H9 (cell line): ENCODE data around the gene PRPF18. TPM values are rescaled to one million over a fixed set of nuclear protein-coding genes. Genes with fewer than 3 reads are reported as not detected.

Experiments
- DNase-seq: peaks from one replicate; pipeline ENCODE4 v3.0.0-alpha.2; 2017
- H2AFZ ChIP-seq: one replicate; pipeline ENCODE4 v1.6.1; 2013; ENCODE audit warnings: mild to moderate bottlenecking, low read length, control low read depth, moderate library complexity
- H2AK5ac ChIP-seq: 2 replicates; pipeline ENCODE4 v1.6.1; 2013; ENCODE audit warnings: low read length, control low read depth, mixed read lengths; ENCODE audit not compliant: insufficient read length
- H2BK120ac ChIP-seq: one replicate; pipeline ENCODE4 v1.6.1; 2013; ENCODE audit warnings: low read depth, mild to moderate bottlenecking, low read length, control low read depth, inconsistent platforms; ENCODE audit not compliant: poor library complexity, severe bottlenecking
- H2BK12ac ChIP-seq: 2 replicates; pipeline ENCODE4 v1.6.1; 2013; ENCODE audit warnings: low read length, control low read depth, mixed read lengths, low read depth; ENCODE audit not compliant: insufficient read length
- H2BK15ac ChIP-seq: 2 replicates; pipeline ENCODE4 v1.6.1; 2013; ENCODE audit warnings: low read depth, low read length, control low read depth
- H2BK20ac ChIP-seq: one replicate; pipeline ENCODE4 v1.6.1; 2013; ENCODE audit warnings: low read depth, mild to moderate bottlenecking, low read length, control low read depth, inconsistent platforms; ENCODE audit not compliant: poor library complexity, severe bottlenecking
- H2BK5ac ChIP-seq: 2 replicates; pipeline ENCODE4 v1.6.1; 2013; ENCODE audit warnings: low read length, control low read depth, mixed read lengths; ENCODE audit not compliant: insufficient read length
- H3K14ac ChIP-seq: 2 replicates; pipeline ENCODE4 v1.6.1; 2013; ENCODE audit warnings: low read length, control low read depth; ENCODE audit not compliant: insufficient read depth
- H3K18ac ChIP-seq: 2 replicates; pipeline ENCODE4 v1.6.1; 2013; ENCODE audit warnings: low read depth, mild to moderate bottlenecking, mixed read lengths, low read length, control low read depth; ENCODE audit not compliant: insufficient read length
- H3K23ac ChIP-seq: 2 replicates; pipeline ENCODE4 v1.6.1; 2013; ENCODE audit warnings: low read length, control low read depth, mixed read lengths, low read depth; ENCODE audit not compliant: insufficient read length
- H3K23me2 ChIP-seq: 2 replicates; pipeline ENCODE4 v1.6.1; 2013; ENCODE audit warnings: low read depth, mild to moderate bottlenecking, mixed read lengths, low read length, control low read depth; ENCODE audit not compliant: insufficient read length, poor library complexity, severe bottlenecking
- H3K27ac ChIP-seq: 2 replicates; pipeline ENCODE4 v1.5.1; 2013; ENCODE audit warnings: low read length, control low read depth, mixed read lengths, low read depth; ENCODE audit not compliant: insufficient read length
- H3K27me3 ChIP-seq: 2 replicates; pipeline ENCODE4 v1.6.1; 2013; ENCODE audit warnings: low read length, control low read depth, inconsistent platforms; ENCODE audit not compliant: insufficient read depth
- H3K4ac ChIP-seq: 2 replicates; pipeline ENCODE4 v1.6.1; 2013; ENCODE audit warnings: low read depth, mild to moderate bottlenecking, control low read depth, inconsistent platforms, low read length, moderate library complexity
- H3K4me1 ChIP-seq: 2 replicates; pipeline ENCODE4 v1.6.1; 2013; ENCODE audit warnings: low read length, control low read depth, inconsistent platforms; ENCODE audit not compliant: insufficient read depth
- H3K4me2 ChIP-seq: 2 replicates; pipeline ENCODE4 v1.6.1; 2013; ENCODE audit warnings: low read length, control low read depth, mixed read lengths; ENCODE audit not compliant: insufficient read length, insufficient read depth
- H3K56ac ChIP-seq: 2 replicates; pipeline ENCODE4 v1.6.1; 2013; ENCODE audit warnings: low read depth, mild to moderate bottlenecking, mixed read lengths, low read length, control low read depth; ENCODE audit not compliant: insufficient read length
- H3K79me1 ChIP-seq: 2 replicates; pipeline ENCODE4 v1.6.1; 2013; ENCODE audit warnings: low read depth, mild to moderate bottlenecking, moderate library complexity, low read length, control low read depth, inconsistent platforms; ENCODE audit not compliant: insufficient read depth, poor library complexity, severe bottlenecking
- H3K79me2 ChIP-seq: 2 replicates; pipeline ENCODE4 v1.6.1; 2013; ENCODE audit warnings: low read length, control low read depth, inconsistent platforms; ENCODE audit not compliant: insufficient read depth
- H3K9ac ChIP-seq: 2 replicates; pipeline ENCODE4 v1.6.1; 2013; ENCODE audit warnings: low read length, control low read depth, mixed read lengths; ENCODE audit not compliant: insufficient read length; ENCODE audit errors: extremely low read depth
- H3K9me3 ChIP-seq: one replicate; pipeline ENCODE4 v1.6.1; 2013; ENCODE audit warnings: low read depth, low read length, inconsistent platforms; ENCODE audit not compliant: control insufficient read depth
- H3T11ph ChIP-seq: one replicate; pipeline ENCODE4 v1.6.1; 2013; ENCODE audit warnings: mild to moderate bottlenecking, low read length, control low read depth, inconsistent platforms
- H4K20me1 ChIP-seq: one replicate; pipeline ENCODE4 v1.6.1; 2013; ENCODE audit not compliant: control insufficient read depth, insufficient read length, insufficient read depth
- H4K5ac ChIP-seq: 2 replicates; pipeline ENCODE4 v1.6.1; 2013; ENCODE audit warnings: low read depth, mild to moderate bottlenecking, mixed read lengths, low read length, control low read depth; ENCODE audit not compliant: insufficient read length
- H4K8ac ChIP-seq: replicated peaks from 2 replicates; pipeline ENCODE4 v1.6.1; 2013; ENCODE audit warnings: low read length, control low read depth, mixed read lengths, low read depth; ENCODE audit not compliant: insufficient read length
- H4K91ac ChIP-seq: 2 replicates; pipeline ENCODE4 v1.6.1; 2013; ENCODE audit warnings: low read depth, mild to moderate bottlenecking, moderate library complexity, mixed read lengths, low read length, control low read depth; ENCODE audit not compliant: insufficient read length
- H3K27ac Mint-ChIP-seq, 3 experiments: 2 replicates in 2 of 3; 3 replicates in 1 of 3; pipeline ENCODE4 v1.8.0; 2020 to 2021; ENCODE audit warnings: mixed read lengths in 3 of 3, mild to moderate bottlenecking in 1 of 3, moderate library complexity in 1 of 3
- H3K27me3 Mint-ChIP-seq: 2 replicates; pipeline ENCODE4 v1.8.0; 2021; ENCODE audit warnings: low read depth, mild to moderate bottlenecking, moderate library complexity, mixed read lengths
- H3K36me3 Mint-ChIP-seq, 3 experiments: 2 replicates in 2 of 3; 3 replicates in 1 of 3; pipeline ENCODE4 v1.8.0; 2020 to 2021; ENCODE audit warnings: low read depth in 3 of 3, mixed read lengths in 3 of 3; ENCODE audit not compliant: insufficient read depth in 1 of 3
- H3K4me1 Mint-ChIP-seq, 2 experiments: 2 replicates each; pipeline ENCODE4 v1.8.0; 2020; ENCODE audit warnings: mixed read lengths in 2 of 2
- H3K4me3 Mint-ChIP-seq, 2 experiments: 2 replicates in 1 of 2; 3 replicates in 1 of 2; pipeline ENCODE4 v1.8.0; 2020 to 2021; ENCODE audit warnings: mild to moderate bottlenecking in 2 of 2, mixed read lengths in 2 of 2, moderate library complexity in 1 of 2
- H3K9me3 Mint-ChIP-seq, 2 experiments: 2 replicates in 1 of 2; 3 replicates in 1 of 2; pipeline ENCODE4 v1.8.0; 2020; ENCODE audit warnings: mild to moderate bottlenecking in 2 of 2, mixed read lengths in 2 of 2, moderate library complexity in 1 of 2
- WGBS: extraction: QIAGEN DNeasy Blood & Tissue Kit; methylation state at CpG from one replicate; pipeline ENCODE4 v1.1.7; 2013; ENCODE audit warnings: missing lambda C conversion rate, low lambda C conversion rate, mixed read lengths; ENCODE audit not compliant: insufficient read length; ENCODE audit errors: extremely low coverage; 5-methylcytosine and 5-hydroxymethylcytosine counted together
- total RNA-seq: library from RNA; stranded (reverse); gene quantifications from 2 replicates; pipeline ENCODE4 v1.2.1, GENCODE V29; 2021
- TF ChIP-seq, protein P1 (sequence below): fragments of 200-600 bp; sonication (generic); conservative IDR thresholded peaks from 3 replicates; pipeline ENCODE4 v1.8.0; 2021; ENCODE audit warnings: antibody characterized with exemption, mild to moderate bottlenecking

PRPF18 gene
- total RNA-seq, 1 experiment from 2014 or later: 17.1 TPM

- H3T11ph ChIP-seq: no peak overlapping the region
- H3K23me2 ChIP-seq: no peaks in the 10 kb centered on the region
- H3K14ac ChIP-seq: no peak overlapping the region
- DNase-seq: no peak
- H3K23ac ChIP-seq: no peak overlapping the region
- H3K27ac ChIP-seq: no peak overlapping the region
- H3K79me1 ChIP-seq: no peaks in the 10 kb centered on the region
- no peak overlapping the region for H2AK5ac ChIP-seq
- no peak overlapping the region for H2BK20ac ChIP-seq
- no peak overlapping the region for H3K4ac ChIP-seq
- H3K9me3 Mint-ChIP-seq: no peaks in the 10 kb centered on the region
- no peak overlapping the region for H2AFZ ChIP-seq
- peaks cover 25 to 40% (median 29%) of the 10 kb centered on the region in 3 experiments; a peak in 6 of 7 replicates for H3K36me3 Mint-ChIP-seq
- peak overlapping the region in 1 of 3 experiments; percentile 51; a peak in 3 of 7 replicates for H3K27ac Mint-ChIP-seq
- H3K9ac ChIP-seq: no peak overlapping the region
- no peak overlapping the region for H4K8ac ChIP-seq
- no peak overlapping the region for H2BK5ac ChIP-seq
- H4K20me1 ChIP-seq: no peaks in the 10 kb centered on the region
- TF ChIP-seq, protein P1, sequence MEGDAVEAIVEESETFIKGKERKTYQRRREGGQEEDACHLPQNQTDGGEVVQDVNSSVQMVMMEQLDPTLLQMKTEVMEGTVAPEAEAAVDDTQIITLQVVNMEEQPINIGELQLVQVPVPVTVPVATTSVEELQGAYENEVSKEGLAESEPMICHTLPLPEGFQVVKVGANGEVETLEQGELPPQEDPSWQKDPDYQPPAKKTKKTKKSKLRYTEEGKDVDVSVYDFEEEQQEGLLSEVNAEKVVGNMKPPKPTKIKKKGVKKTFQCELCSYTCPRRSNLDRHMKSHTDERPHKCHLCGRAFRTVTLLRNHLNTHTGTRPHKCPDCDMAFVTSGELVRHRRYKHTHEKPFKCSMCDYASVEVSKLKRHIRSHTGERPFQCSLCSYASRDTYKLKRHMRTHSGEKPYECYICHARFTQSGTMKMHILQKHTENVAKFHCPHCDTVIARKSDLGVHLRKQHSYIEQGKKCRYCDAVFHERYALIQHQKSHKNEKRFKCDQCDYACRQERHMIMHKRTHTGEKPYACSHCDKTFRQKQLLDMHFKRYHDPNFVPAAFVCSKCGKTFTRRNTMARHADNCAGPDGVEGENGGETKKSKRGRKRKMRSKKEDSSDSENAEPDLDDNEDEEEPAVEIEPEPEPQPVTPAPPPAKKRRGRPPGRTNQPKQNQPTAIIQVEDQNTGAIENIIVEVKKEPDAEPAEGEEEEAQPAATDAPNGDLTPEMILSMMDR: no peak
- no peak overlapping the region for H3K56ac ChIP-seq
- no peaks in the 10 kb centered on the region for H3K9me3 ChIP-seq
- no peak overlapping the region for H4K5ac ChIP-seq
- no peak overlapping the region for H2BK12ac ChIP-seq
- H3K4me3 Mint-ChIP-seq: no peak overlapping the region
- H4K91ac ChIP-seq: no peak overlapping the region
- H3K79me2 ChIP-seq: no peaks in the 10 kb centered on the region
- H3K4me1 Mint-ChIP-seq: peaks cover 32 to 37% of the 10 kb centered on the region in 2 experiments
- H3K27me3 ChIP-seq: no peaks in the 10 kb centered on the region
- H2BK15ac ChIP-seq: no peak overlapping the region
- H3K18ac ChIP-seq: no peak overlapping the region
- H3K4me1 ChIP-seq: peaks cover 8% of the 10 kb centered on the region; the same call in 1 of the 2 replicates
- WGBS: no CpG with 5 or more reads among the region's 8 CpGs
- no peak overlapping the region for H3K4me2 ChIP-seq
- H2BK120ac ChIP-seq: no peak overlapping the region
- H3K27me3 Mint-ChIP-seq: no peaks in the 10 kb centered on the region
Observed at GRCh38 chr10:13669182-13669855, 82.6 kb downstream of the PRPF18 start.
